SIG-M5 treated with dmso at 0.1 percent for 504 hours (cell line): ENCODE results near the gene ANXA2.
A peak's percentile ranks its signal among the peaks of the same experiment; 100 is the strongest.

Experiments used
- DNase-seq: peaks from one replicate; lab custom pipeline; 2025; ENCODE audit not compliant: unreplicated experiment; lab: John Stamatoyannopoulos, UW

The ANXA2 gene

GRCh38 chr15:60371175-60372051, 26.4 kb downstream of the ANXA2 start:
- DNase-seq = no peak

- DNase-seq = no peak
These were observed 27.0 kb downstream of the ANXA2 start for GRCh38 chr15:60370869-60371136.

GRCh38 chr15:60370105-60370868, 27.5 kb downstream of the ANXA2 start:
- no peak for DNase-seq

GRCh38 chr15:60369696-60370095, 28.1 kb downstream of the ANXA2 start:
- DNase-seq = no peak

GRCh38 chr15:60364612-60364924, 33.2 kb downstream of the ANXA2 start:
- DNase-seq = no peak

GRCh38 chr15:60363903-60364611, 33.7 kb downstream of the ANXA2 start:
- no peak for DNase-seq

GRCh38 chr15:60363087-60363549, 34.7 kb downstream of the ANXA2 start:
- DNase-seq = no peak

GRCh38 chr15:60362321-60363086, 35.3 kb downstream of the ANXA2 start:
- DNase-seq = no peak

- DNase-seq = peak; percentile 38
These were observed 38.0 kb downstream of the ANXA2 start for GRCh38 chr15:60359738-60360137.

GRCh38 chr15:60358935-60359682, 38.7 kb downstream of the ANXA2 start:
- DNase-seq = no peak

GRCh38 chr15:60356832-60357231, 41.0 kb downstream of the ANXA2 start:
- DNase-seq = no peak

- no peak for DNase-seq
These were observed 42.5 kb downstream of the ANXA2 start for GRCh38 chr15:60355148-60355857.

GRCh38 chr15:60353245-60353920, 44.4 kb downstream of the ANXA2 start:
- no peak for DNase-seq

- no peak for DNase-seq
These were observed 45.3 kb downstream of the ANXA2 start for GRCh38 chr15:60352525-60352924.

- no peak for DNase-seq
These were observed 46.7 kb downstream of the ANXA2 start for GRCh38 chr15:60351066-60351465.

GRCh38 chr15:60350108-60350507, 47.7 kb downstream of the ANXA2 start:
- DNase-seq = no peak

- DNase-seq = no peak
These were observed 48.2 kb downstream of the ANXA2 start for GRCh38 chr15:60349589-60349988.

- no peak for DNase-seq
These were observed 50.2 kb downstream of the ANXA2 start for GRCh38 chr15:60347480-60348049.

GRCh38 chr15:60346653-60347052, 51.1 kb downstream of the ANXA2 start:
- DNase-seq = no peak
